IMR-90 (cell line): ENCODE data around the gene UNC93A. TPM values are rescaled to one million over a fixed set of nuclear protein-coding genes. Genes with fewer than 3 reads are reported as not detected.

Experiments
- ATAC-seq: fragments of 200-7000 bp; cut with Tn5 transposase; 2 replicates; pipeline ENCODE4 v1.9.1; 2020; ENCODE audit warnings: low read depth, mild to moderate bottlenecking, moderate library complexity
- BruUV-seq: library from RNA; stranded (reverse); fragments of 400-500 nt; replicated peaks from 2 replicates; lab custom pipeline; 2021; lab: Mats Ljungman, UMichigan
- CTCF ChIA-PET: fragments of 300-600 bp; formaldehyde crosslinking; extraction: SDS; loops from one replicate; lab custom pipeline; 2021; ENCODE audit warnings: antibody characterized with exemption; lab: Yijun Ruan, JAX
- POLR2A ChIA-PET: fragments of 300-600 bp; sonication (Branson Sonifier 250); formaldehyde crosslinking; loops from one replicate; lab custom pipeline; 2022; ENCODE audit warnings: antibody characterized with exemption; ENCODE audit not compliant: unreplicated experiment; lab: Charles Lee
- DNase-seq: peaks from one replicate; pipeline ENCODE4 v3.0.0; 2013
- H2AFZ ChIP-seq: replicated peaks from 2 replicates; pipeline ENCODE3; 2013; ENCODE audit warnings: low read length, mild to moderate bottlenecking; ENCODE audit not compliant: poor library complexity
- H2AK5ac ChIP-seq: 2 replicates; pipeline ENCODE4 v1.6.1; 2013; ENCODE audit warnings: low read depth, low read length, inconsistent platforms
- H2AK9ac ChIP-seq: replicated peaks from 2 replicates; pipeline ENCODE3; 2013; ENCODE audit warnings: mild to moderate bottlenecking, low read depth, low read length, moderate library complexity; ENCODE audit not compliant: poor library complexity
- H2BK120ac ChIP-seq: 2 replicates; pipeline ENCODE4 v1.6.1; 2013; ENCODE audit warnings: low read depth, low read length, inconsistent platforms
- H2BK15ac ChIP-seq: 3 replicates; pipeline ENCODE4 v1.6.1; 2013; ENCODE audit warnings: low read depth, low read length, inconsistent platforms
- H2BK20ac ChIP-seq: 2 replicates; pipeline ENCODE4 v1.6.1; 2013; ENCODE audit warnings: low read depth, mild to moderate bottlenecking, inconsistent platforms, low read length, moderate library complexity
- H2BK5ac ChIP-seq: 2 replicates; pipeline ENCODE4 v1.6.1; 2013; ENCODE audit warnings: mild to moderate bottlenecking, low read depth, low read length, inconsistent platforms; ENCODE audit not compliant: poor library complexity, severe bottlenecking
- H3K14ac ChIP-seq: replicated peaks from 2 replicates; pipeline ENCODE4 v1.6.1; 2013; ENCODE audit warnings: low read depth, low read length, inconsistent platforms
- H3K18ac ChIP-seq: 2 replicates; pipeline ENCODE4 v1.6.1; 2013; ENCODE audit warnings: low read depth, low read length, control low read depth
- H3K23ac ChIP-seq: 2 replicates; pipeline ENCODE4 v1.6.1; 2013; ENCODE audit warnings: low read depth, low read length, inconsistent platforms
- H3K27ac ChIP-seq: 2 replicates; pipeline ENCODE4 v1.5.1; 2013; ENCODE audit warnings: mild to moderate bottlenecking, control low read depth, low read length; ENCODE audit not compliant: insufficient read depth
- H3K27me3 ChIP-seq: 2 replicates; pipeline ENCODE4 v1.6.1; 2013; ENCODE audit warnings: low read length; ENCODE audit not compliant: control insufficient read depth, insufficient read depth
- H3K36me3 ChIP-seq: 2 replicates; pipeline ENCODE4 v1.6.1; 2013; ENCODE audit warnings: low read length, mixed read lengths; ENCODE audit not compliant: control insufficient read depth, insufficient read depth
- H3K4ac ChIP-seq: 2 replicates; pipeline ENCODE4 v1.6.1; 2013; ENCODE audit warnings: low read depth, low read length, inconsistent platforms
- H3K4me1 ChIP-seq: 2 replicates; pipeline ENCODE4 v1.6.1; 2013; ENCODE audit warnings: low read length, mixed read lengths; ENCODE audit not compliant: control insufficient read depth, insufficient read depth
- H3K4me2 ChIP-seq: 2 replicates; pipeline ENCODE4 v1.6.1; 2013; ENCODE audit warnings: low read depth, mild to moderate bottlenecking, control low read depth, low read length, moderate library complexity
- H3K4me3 ChIP-seq: 2 replicates; pipeline ENCODE4 v1.5.1; 2013; ENCODE audit warnings: low read depth, mild to moderate bottlenecking, control low read depth, low read length, moderate library complexity; ENCODE audit not compliant: insufficient read depth
- H3K56ac ChIP-seq: 2 replicates; pipeline ENCODE4 v1.6.1; 2013; ENCODE audit warnings: low read length, inconsistent platforms; ENCODE audit not compliant: insufficient read depth; ENCODE audit errors: extremely low read depth
- H3K79me1 ChIP-seq, 2 experiments: 2 replicates each; pipeline ENCODE4 v1.6.1; 2013; ENCODE audit warnings: low read length in 2 of 2, inconsistent platforms in 1 of 2, low read depth in 1 of 2
- H3K9ac ChIP-seq: 2 replicates; pipeline ENCODE4 v1.6.1; 2013; ENCODE audit warnings: low read depth, low read length, control low read depth
- H3K9me1 ChIP-seq: 2 replicates; pipeline ENCODE4 v1.6.1; 2013; ENCODE audit warnings: low read length, inconsistent platforms; ENCODE audit not compliant: insufficient read depth
- H3K9me3 ChIP-seq: 2 replicates; pipeline ENCODE4 v1.6.1; 2013; ENCODE audit warnings: low read length; ENCODE audit not compliant: control insufficient read depth, insufficient read depth
- H4K20me1 ChIP-seq: 2 replicates; pipeline ENCODE4 v1.6.1; 2013; ENCODE audit warnings: low read length, inconsistent platforms; ENCODE audit not compliant: insufficient read depth
- H4K5ac ChIP-seq: 2 replicates; pipeline ENCODE4 v1.6.1; 2013; ENCODE audit warnings: mild to moderate bottlenecking, low read depth, low read length, control low read depth
- H4K8ac ChIP-seq, 2 experiments: 2 replicates each; pipeline ENCODE4 v1.6.1; 2013; ENCODE audit warnings: low read depth in 2 of 2, low read length in 2 of 2, control low read depth in 1 of 2, inconsistent platforms in 1 of 2
- H4K91ac ChIP-seq: 2 replicates; pipeline ENCODE4 v1.6.1; 2013; ENCODE audit warnings: low read depth, low read length, inconsistent platforms; ENCODE audit not compliant: insufficient read depth
- MAFK ChIP-seq: IDR thresholded peaks from 2 replicates; pipeline ENCODE4 v1.6.1; 2012; ENCODE audit warnings: low read depth, low read length, improper control_type of control experiment
- SMC3 ChIP-seq: fragments of 150-350 bp; IDR thresholded peaks from 2 replicates; pipeline ENCODE4 v1.6.1; 2016; ENCODE audit warnings: low read depth, mild to moderate bottlenecking, antibody characterized with exemption, low read length, moderate library complexity
- WGBS, 2 experiments: methylation state at CpG; one replicate each; pipeline versions ENCODE4 v1.1.5 to v1.1.7; 2013; ENCODE audit warnings: missing lambda C conversion rate in 2 of 2; ENCODE audit not compliant: insufficient read length in 1 of 2; ENCODE audit errors: extremely low coverage in 2 of 2; 5-methylcytosine and 5-hydroxymethylcytosine counted together
- dilution Hi-C: fragments of 300-500 bp; cut with HindIII; formaldehyde crosslinking; loops from one replicate; pipeline ENCODE4 v1.14.3; 2018; ENCODE audit warnings: low sequenced_read_pairs; ENCODE audit not compliant: unreplicated experiment
- in situ Hi-C: fragments of 300-500 bp; cut with MboI; formaldehyde crosslinking; loops from 3 replicates; pipeline ENCODE4 v1.14.3; 2019; ENCODE audit warnings: low sequenced_read_pairs, inconsistent platforms, mixed read lengths
- intact Hi-C: fragments of 100-400 bp; cut with micrococcal nuclease; formaldehyde crosslinking; loops from 2 replicates; pipeline ENCODE4 v1.10.0; 2022
- polyA plus RNA-seq, 3 experiments: library from polyadenylated mRNA; depleted of rRNA; stranded (reverse); fragments of >200 nt; gene quantifications; 2 replicates each; pipeline ENCODE4 v1.2.3, GENCODE V29; 2012; ENCODE audit warnings: low replicate concordance in 1 of 3
- total RNA-seq: library from RNA; depleted of rRNA; stranded (reverse); fragments of >200 nt; gene quantifications from 2 replicates; pipeline ENCODE4 v1.2.3, GENCODE V29; 2012

UNC93A gene
- total and polyA plus RNA-seq, 2 of the 4 experiments (the other 2 are of a cell fraction): not detected

DNA sequence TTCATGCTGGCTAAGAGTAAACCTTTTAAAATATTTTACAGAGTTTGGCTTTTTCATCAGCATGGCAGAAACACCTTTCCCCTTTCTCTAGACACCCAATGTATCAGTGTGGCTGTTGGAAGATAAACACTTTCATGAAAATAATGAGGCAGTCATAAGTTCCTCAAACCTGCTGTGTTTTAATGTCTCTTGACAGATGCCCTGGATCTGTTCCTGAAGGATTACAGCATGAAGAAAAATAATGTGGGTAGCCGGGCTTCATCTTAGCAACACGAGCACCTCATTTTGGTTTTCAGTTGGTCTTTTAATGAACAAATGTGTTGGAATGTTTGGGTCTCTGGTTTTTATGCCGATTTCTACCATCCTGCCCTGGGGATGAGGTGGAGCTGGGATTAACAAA is 45.5 kb upstream of the UNC93A start:
- Histone ChIP-seq H2BK120ac (no peak overlapping the region), H3K9ac (no peak overlapping the region), H3K4me2 (no peak overlapping the region), H3K4ac (no peak overlapping the region), H3K23ac (no peak overlapping the region), H3K4me1 (no peaks in the 10 kb centered on the region), H4K20me1 (no peaks in the 10 kb centered on the region), H3K18ac (no peak overlapping the region), H3K14ac (no peak overlapping the region), H4K91ac (no peak overlapping the region), H3K79me1 (no peaks in the 10 kb centered on the region), H3K36me3 (no peaks in the 10 kb centered on the region), H2BK5ac (no peak overlapping the region), H2BK15ac (no peak overlapping the region), H3K56ac (no peak overlapping the region), H4K8ac (no peak overlapping the region), H2AFZ (no peak overlapping the region), H3K9me3 (peaks cover 26% of the 10 kb centered on the region), H3K4me3 (no peak overlapping the region), H4K5ac (no peak overlapping the region), H3K9me1 (no peaks in the 10 kb centered on the region), H3K27me3 (no peaks in the 10 kb centered on the region), H2BK20ac (no peak overlapping the region), H2AK9ac (no peak overlapping the region), H3K27ac (no peak overlapping the region), H2AK5ac (no peak overlapping the region)
- ChIA-PET POLR2A (no interaction called here), CTCF (no interaction called here)
- intact Hi-C loops (no loop called here), in situ Hi-C loops (no loop called here), dilution Hi-C loops (no loop called here)
- DNase-seq (no peak), ATAC-seq (no peak)
- BruUV-seq: no TSS peak
- TF ChIP-seq SMC3 (no peak), MAFK (no peak)
- no CpG with 5 or more reads among the region's 3 CpGs for WGBS, 2 experiments
